Dermis lymphatic vessel endothelial cell (primary cell): ENCODE measurements around the gene CTSL. TPM values are rescaled to one million over a fixed set of nuclear protein-coding genes. Genes with fewer than 3 reads are reported as not detected.

Source experiments
- total RNA-seq: library from RNA; depleted of rRNA; stranded (reverse); fragments of >200 nt; gene quantifications from 2 replicates; pipeline ENCODE4 v1.2.1, GENCODE V29; 2014

Gene CTSL
- 670 and 990 TPM in 2 replicates for total RNA-seq

GRCh38 chr9:87725900-87726709 lies at the start of gene CTSL:
Gene CTSL (plus strand): TSS chr9:87726119. CDS start chr9:87727604, 1,485 bp downstream.

Other genes with a start within 250 kb of the CTSL start
- 30.0 and 31.8 TPM in 2 replicates for gene DAPK1, start 228.3 kb upstream of the CTSL start, total RNA-seq
- not detected in 2 replicates for gene SPATA31E1, start 156.8 kb downstream of the CTSL start, total RNA-seq
- not detected in 2 replicates for gene SPATA31C1, start 191.8 kb downstream of the CTSL start, total RNA-seq
- gene CDK20, start 248.4 kb downstream of the CTSL start, total RNA-seq: 0.22 and 0.52 TPM in 2 replicates